Tibial artery (tissue), 4 donors: ENCODE data around the gene LGR5.

Source experiments
- DNase-seq, 2 donors: peaks; one replicate each; pipeline ENCODE4 v3.0.0-alpha.2; 2019
- H3K27ac ChIP-seq, 2 donors: fragments of 200-600 bp; sonication (generic) in 1 of 2; 1 replicate in 1 of 2; 2 replicates in 1 of 2; pipeline ENCODE4 v1.5.1; 2018 to 2019; ENCODE audit warnings: mild to moderate bottlenecking in 1 of 2
- H3K27me3 ChIP-seq, 2 donors: fragments of 200-600 bp; sonication (generic) in 1 of 2; one replicate each; pipeline versions ENCODE4 v1.5.1 to v1.6.0; 2016 to 2019
- H3K36me3 ChIP-seq, 3 donors: fragments of 200-600 bp; sonication (generic) in 2 of 3; one replicate each; pipeline ENCODE4 v1.5.1; 2016 to 2019; ENCODE audit warnings: mild to moderate bottlenecking in 2 of 3
- H3K4me1 ChIP-seq, 4 donors: fragments of 200-600 bp; sonication (generic) in 2 of 4; 1 replicate in 3 of 4; 2 replicates in 1 of 4; pipeline ENCODE4 v1.5.1; 2016 to 2019
- H3K4me3 ChIP-seq, 2 donors: fragments of 200-600 bp; sonication (generic) in 1 of 2; 1 replicate in 1 of 2; 2 replicates in 1 of 2; pipeline ENCODE4 v1.5.1; 2018 to 2019; ENCODE audit warnings: mild to moderate bottlenecking in 2 of 2
- H3K9me3 ChIP-seq, 3 donors: fragments of 200-600 bp; sonication (generic) in 1 of 3; one replicate each; pipeline ENCODE4 v1.5.1; 2016 to 2019
- CTCF ChIP-seq, 2 experiments: fragments of 200-600 bp in 1 of 2; fragments of 450-650 bp in 1 of 2; IDR thresholded peaks; one replicate each; pipeline ENCODE4 v1.5.1; 2017 to 2019; ENCODE audit warnings: antibody characterized with exemption in 2 of 2, mild to moderate bottlenecking in 1 of 2, moderate library complexity in 1 of 2
- intact Hi-C: fragments of 100-400 bp; cut with DNase I; formaldehyde crosslinking; loops from one replicate; pipeline ENCODE4 v1.15.0; 2023; ENCODE audit warnings: low total_unique reads

The LGR5 gene

GRCh38 chr12:71625476-71625875 lies 185.9 kb downstream of the LGR5 start:
- Histone ChIP-seq H3K36me3 (peaks cover 88 to 95% (median 89%) of the 10 kb centered on the region in 3 donors), H3K27ac (no peak overlapping the region), H3K4me1 (no peaks in the 10 kb centered on the region), H3K4me3 (no peak overlapping the region), H3K27me3 (no peaks in the 10 kb centered on the region), H3K9me3 (no peaks in the 10 kb centered on the region)
- TF ChIP-seq CTCF (IDR thresholded peaks at IDR 0.05), result no peak
- intact Hi-C loops, result no loop called here
- no peak for DNase-seq

- Histone ChIP-seq H3K36me3 (peaks cover 88 to 97% (median 92%) of the 10 kb centered on the region in 3 donors), H3K4me1 (no peaks in the 10 kb centered on the region), H3K27ac (no peak overlapping the region), H3K27me3 (no peaks in the 10 kb centered on the region), H3K9me3 (no peaks in the 10 kb centered on the region), H3K4me3 (no peak overlapping the region)
- no peak for TF ChIP-seq CTCF (IDR thresholded peaks at IDR 0.05)
- intact Hi-C loops, result no loop called here
- no peak for DNase-seq
These were observed 186.5 kb downstream of the LGR5 start for GRCh38 chr12:71626098-71626497.

DNA sequence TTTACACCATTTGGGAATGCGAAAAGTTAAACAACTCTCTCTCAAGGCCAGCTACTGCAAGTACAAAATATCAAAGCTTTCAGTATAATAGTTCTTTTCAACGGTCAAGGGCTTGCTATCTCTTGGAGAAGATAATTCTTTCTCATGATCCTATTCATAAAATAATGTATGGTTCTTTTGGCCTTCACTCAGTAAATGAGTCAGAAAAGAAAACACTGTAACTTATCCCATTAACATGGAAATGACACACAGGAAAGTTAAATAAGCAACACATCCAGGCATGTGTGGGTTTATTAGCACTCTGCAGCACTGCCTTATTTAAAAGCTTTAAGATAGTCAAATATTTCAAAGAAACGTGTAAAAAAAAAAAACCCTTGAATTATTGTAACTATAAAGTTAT lies 187.2 kb downstream of the LGR5 start:
- H3K4me1 ChIP-seq, result no peaks in the 10 kb centered on the region
- no peaks in the 10 kb centered on the region for H3K27me3 ChIP-seq
- TF ChIP-seq CTCF (IDR thresholded peaks at IDR 0.05), result no peak
- no peak overlapping the region for H3K27ac ChIP-seq
- no peak for DNase-seq
- no peaks in the 10 kb centered on the region for H3K9me3 ChIP-seq
- H3K4me3 ChIP-seq, result no peak overlapping the region
- intact Hi-C loops, result no loop called here
- peaks cover 88 to 97% (median 97%) of the 10 kb centered on the region in 3 donors for H3K36me3 ChIP-seq

GRCh38 chr12:71627438-71628002 lies 187.9 kb downstream of the LGR5 start:
- Histone ChIP-seq H3K9me3 (no peaks in the 10 kb centered on the region), H3K27me3 (no peaks in the 10 kb centered on the region), H3K27ac (no peak overlapping the region), H3K36me3 (peaks cover 88 to 99% (median 97%) of the 10 kb centered on the region in 3 donors), H3K4me1 (no peaks in the 10 kb centered on the region), H3K4me3 (no peak overlapping the region)
- intact Hi-C loops, result no loop called here
- DNase-seq, result no peak
- TF ChIP-seq CTCF (IDR thresholded peaks at IDR 0.05), result no peak
